Calu3 (cell line): Measurements from ENCODE around the gene CDK5RAP3. TPM values are rescaled to one million over a fixed set of nuclear protein-coding genes. Genes with fewer than 3 reads are reported as not detected.

ENCODE experiments used
- BruUV-seq: library from RNA; stranded (reverse); fragments of 400-500 nt; replicated peaks from 2 replicates; lab custom pipeline; 2021; lab: Mats Ljungman, UMichigan
- CTCF ChIA-PET: fragments of 300-600 bp; sonication (Branson Sonifier 250); formaldehyde crosslinking; loops from one replicate; lab custom pipeline; 2022; ENCODE audit warnings: antibody characterized with exemption; lab: Charles Lee
- DNase-seq: peaks from one replicate; pipeline ENCODE4 v3.0.0; 2022
- H3K27ac Mint-ChIP-seq: one replicate; pipeline ENCODE4 v1.8.0; 2022; ENCODE audit warnings: mixed read lengths; ENCODE audit not compliant: unreplicated experiment
- H3K27me3 Mint-ChIP-seq: one replicate; pipeline ENCODE4 v1.8.0; 2022; ENCODE audit warnings: mixed read lengths; ENCODE audit not compliant: unreplicated experiment
- H3K36me3 Mint-ChIP-seq: one replicate; pipeline ENCODE4 v1.8.0; 2022; ENCODE audit warnings: mild to moderate bottlenecking, moderate library complexity, mixed read lengths; ENCODE audit not compliant: insufficient read depth, unreplicated experiment
- H3K4me1 Mint-ChIP-seq: one replicate; pipeline ENCODE4 v1.8.0; 2022; ENCODE audit warnings: mild to moderate bottlenecking, low read depth, mixed read lengths; ENCODE audit not compliant: unreplicated experiment
- H3K4me3 Mint-ChIP-seq: one replicate; pipeline ENCODE4 v1.8.0; 2022; ENCODE audit warnings: mild to moderate bottlenecking, low read depth, moderate library complexity, mixed read lengths; ENCODE audit not compliant: unreplicated experiment
- H3K9me3 Mint-ChIP-seq: one replicate; pipeline ENCODE4 v1.8.0; 2022; ENCODE audit warnings: low read depth, mixed read lengths; ENCODE audit not compliant: unreplicated experiment
- CTCF ChIP-seq: fragments of 200-600 bp; IDR thresholded peaks from one replicate; pipeline ENCODE4 v1.8.0; 2022; ENCODE audit warnings: antibody characterized with exemption; ENCODE audit not compliant: unreplicated experiment
- intact Hi-C: fragments of 100-400 bp; cut with micrococcal nuclease; formaldehyde crosslinking; loops from one replicate; pipeline ENCODE4 v1.10.0; 2022; ENCODE audit not compliant: unreplicated experiment
- total RNA-seq: library from RNA; stranded (reverse); gene quantifications from 2 replicates; pipeline ENCODE4 v1.2.3, GENCODE V29; 2022

The CDK5RAP3 gene
- total RNA-seq, 1 experiment from 2014 or later = 431 TPM

- Mint-ChIP-seq H3K4me1 (no peaks in the 10 kb centered on the region), H3K27me3 (no peaks in the 10 kb centered on the region), H3K27ac (peak overlapping the region; percentile 3), H3K4me3 (no peak overlapping the region), H3K36me3 (peaks cover 23% of the 10 kb centered on the region), H3K9me3 (no peaks in the 10 kb centered on the region)
- TF ChIP-seq CTCF = no peak
- no TSS peak for BruUV-seq
- CTCF ChIA-PET = no interaction called here
- no peak for DNase-seq
- intact Hi-C loops = no loop called here
Observed at GRCh38 chr17:47927821-47928400, 43.0 kb upstream of the CDK5RAP3 start.

GRCh38 chr17:47928415-47928814 is 42.5 kb upstream of the CDK5RAP3 start:
- H3K4me1 Mint-ChIP-seq = no peaks in the 10 kb centered on the region
- CTCF ChIA-PET = no interaction called here
- H3K27me3 Mint-ChIP-seq = no peaks in the 10 kb centered on the region
- no peaks in the 10 kb centered on the region for H3K9me3 Mint-ChIP-seq
- intact Hi-C loops = no loop called here
- H3K4me3 Mint-ChIP-seq = no peak overlapping the region
- DNase-seq = no peak
- peak overlapping the region; percentile 3 for H3K27ac Mint-ChIP-seq
- BruUV-seq = TSS peak; percentile 53
- H3K36me3 Mint-ChIP-seq = peaks cover 23% of the 10 kb centered on the region
- no peak for TF ChIP-seq CTCF

GRCh38 chr17:47929218-47930000 is 41.5 kb upstream of the CDK5RAP3 start:
- Mint-ChIP-seq H3K9me3 (no peaks in the 10 kb centered on the region), H3K4me3 (no peak overlapping the region), H3K36me3 (peaks cover 25% of the 10 kb centered on the region), H3K4me1 (no peaks in the 10 kb centered on the region), H3K27ac (no peak overlapping the region), H3K27me3 (no peaks in the 10 kb centered on the region)
- DNase-seq = no peak
- CTCF ChIA-PET = no interaction called here
- no TSS peak for BruUV-seq
- no peak for TF ChIP-seq CTCF
- intact Hi-C loops = no loop called here

- no peaks in the 10 kb centered on the region for H3K9me3 Mint-ChIP-seq
- no peak overlapping the region for H3K27ac Mint-ChIP-seq
- BruUV-seq = no TSS peak
- CTCF ChIA-PET = interaction anchor here (0.7 kb wide), 2 partner anchors 29 to 62 kb away, joined by 3 to 4 read pairs; no protein-coding TSS in a partner anchor
- H3K4me3 Mint-ChIP-seq = no peak overlapping the region
- intact Hi-C loops = no loop called here
- DNase-seq = no peak
- peaks cover 25% of the 10 kb centered on the region for H3K36me3 Mint-ChIP-seq
- no peaks in the 10 kb centered on the region for H3K27me3 Mint-ChIP-seq
- H3K4me1 Mint-ChIP-seq = peaks cover 14% of the 10 kb centered on the region
- no peak for TF ChIP-seq CTCF
Observed at GRCh38 chr17:47931848-47932247, 39.1 kb upstream of the CDK5RAP3 start.
